IPS-18a (cell line): ENCODE results near the gene IRF8.

Experiments used
- H3K27ac ChIP-seq: one replicate; pipeline ENCODE4 v1.5.1; 2013; ENCODE audit warnings: low read length
- H3K27me3 ChIP-seq: one replicate; pipeline ENCODE4 v1.6.1; 2013; ENCODE audit warnings: mild to moderate bottlenecking, low read length; ENCODE audit not compliant: control insufficient read depth, insufficient read depth
- H3K36me3 ChIP-seq: one replicate; pipeline ENCODE4 v1.6.1; 2013; ENCODE audit warnings: low read depth, low read length; ENCODE audit not compliant: control insufficient read depth
- H3K4me1 ChIP-seq: one replicate; pipeline ENCODE4 v1.6.1; 2013; ENCODE audit warnings: low read depth, low read length; ENCODE audit not compliant: control insufficient read depth
- H3K4me3 ChIP-seq: one replicate; pipeline ENCODE4 v1.5.1; 2013; ENCODE audit warnings: low read length
- H3K9ac ChIP-seq: one replicate; pipeline ENCODE4 v1.6.1; 2013; ENCODE audit warnings: mild to moderate bottlenecking, low read length, moderate library complexity
- H3K9me3 ChIP-seq: one replicate; pipeline ENCODE4 v1.6.1; 2013; ENCODE audit warnings: low read depth, low read length; ENCODE audit not compliant: control insufficient read depth

IRF8 gene

GRCh38 chr16:85858984-85859817 is 39.8 kb upstream of the IRF8 start:
- no peaks in the 10 kb centered on the region for H3K4me1 ChIP-seq
- H3K9me3 ChIP-seq: no peaks in the 10 kb centered on the region
- no peak overlapping the region for H3K4me3 ChIP-seq
- H3K9ac ChIP-seq: no peak overlapping the region
- H3K27me3 ChIP-seq: no peaks in the 10 kb centered on the region
- no peak overlapping the region for H3K27ac ChIP-seq
- H3K36me3 ChIP-seq: no peaks in the 10 kb centered on the region

DNA sequence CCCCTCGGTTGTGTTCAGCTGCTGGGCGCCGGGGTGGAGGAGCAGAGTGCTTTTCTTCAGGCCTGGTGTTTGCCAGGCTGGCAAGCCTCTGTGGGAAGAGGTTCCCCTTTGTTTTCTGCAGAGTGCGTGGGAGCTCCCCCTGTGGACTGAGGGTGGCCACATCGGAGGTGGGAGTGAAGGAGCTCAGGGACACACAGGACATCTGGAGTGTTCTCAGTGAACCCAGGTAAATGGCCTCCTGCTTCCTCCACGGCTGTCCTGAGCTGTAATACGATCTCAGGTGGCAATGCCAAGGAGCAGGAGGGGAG is 39.2 kb upstream of the IRF8 start:
- Histone ChIP-seq H3K36me3 (no peaks in the 10 kb centered on the region), H3K27ac (no peak overlapping the region), H3K9ac (no peak overlapping the region), H3K27me3 (no peaks in the 10 kb centered on the region), H3K4me3 (no peak overlapping the region), H3K9me3 (no peaks in the 10 kb centered on the region), H3K4me1 (no peaks in the 10 kb centered on the region)

- no peak overlapping the region for H3K4me3 ChIP-seq
- no peaks in the 10 kb centered on the region for H3K4me1 ChIP-seq
- no peak overlapping the region for H3K27ac ChIP-seq
- H3K9me3 ChIP-seq: no peaks in the 10 kb centered on the region
- H3K9ac ChIP-seq: no peak overlapping the region
- H3K27me3 ChIP-seq: no peaks in the 10 kb centered on the region
- H3K36me3 ChIP-seq: no peaks in the 10 kb centered on the region
Observed at GRCh38 chr16:85860413-85861094, 38.4 kb upstream of the IRF8 start.

GRCh38 chr16:85861095-85861825 is 37.7 kb upstream of the IRF8 start:
- Histone ChIP-seq H3K4me3 (no peak overlapping the region), H3K27me3 (no peaks in the 10 kb centered on the region), H3K4me1 (no peaks in the 10 kb centered on the region), H3K9ac (no peak overlapping the region), H3K9me3 (no peaks in the 10 kb centered on the region), H3K36me3 (no peaks in the 10 kb centered on the region), H3K27ac (no peak overlapping the region)

DNA sequence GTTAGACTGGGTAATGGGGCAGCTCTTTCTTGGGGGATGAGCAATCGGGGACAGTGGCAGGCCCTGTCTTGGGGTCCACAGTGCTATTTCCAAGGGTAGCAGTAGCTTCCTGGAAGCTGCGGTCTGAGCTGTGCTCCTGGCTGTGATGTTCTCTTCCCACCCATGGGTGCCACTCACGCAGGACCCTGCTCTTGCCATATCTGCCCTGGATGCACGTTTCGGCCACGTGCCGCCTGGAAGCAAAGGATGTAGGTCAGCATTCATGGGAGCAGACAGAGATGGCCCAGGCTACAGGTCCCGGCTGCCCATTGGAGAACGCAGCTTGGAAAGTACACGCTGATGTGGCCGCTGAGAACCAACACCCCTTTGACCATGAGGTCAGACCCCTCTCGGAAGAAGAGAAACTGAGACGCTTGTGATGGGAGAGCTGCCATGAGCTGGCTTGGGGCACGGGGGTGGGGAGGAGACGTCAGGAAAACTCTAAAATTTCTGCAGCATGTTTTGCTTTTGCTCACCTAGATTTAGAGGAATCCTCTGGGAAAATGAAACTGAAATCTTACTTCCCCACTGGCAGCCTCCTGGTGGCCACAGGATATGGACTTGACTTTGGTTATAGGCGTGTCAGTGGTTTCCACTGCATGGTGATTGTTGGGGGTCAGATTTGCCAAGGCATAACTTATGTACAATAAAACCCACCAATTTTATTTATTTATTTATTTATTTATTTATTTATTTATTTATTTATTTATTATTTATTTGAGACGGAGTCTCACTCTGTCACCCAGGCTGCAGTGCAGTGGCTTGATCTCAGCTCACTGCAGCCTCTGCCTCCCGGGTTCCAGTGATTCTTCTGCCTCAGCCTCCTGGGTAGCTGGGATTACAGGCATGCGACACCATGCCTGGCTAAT is 36.2 kb upstream of the IRF8 start:
- Histone ChIP-seq H3K27me3 (no peaks in the 10 kb centered on the region), H3K9me3 (no peaks in the 10 kb centered on the region), H3K36me3 (no peaks in the 10 kb centered on the region), H3K27ac (no peak overlapping the region), H3K4me1 (no peaks in the 10 kb centered on the region), H3K4me3 (no peak overlapping the region), H3K9ac (no peak overlapping the region)

DNA sequence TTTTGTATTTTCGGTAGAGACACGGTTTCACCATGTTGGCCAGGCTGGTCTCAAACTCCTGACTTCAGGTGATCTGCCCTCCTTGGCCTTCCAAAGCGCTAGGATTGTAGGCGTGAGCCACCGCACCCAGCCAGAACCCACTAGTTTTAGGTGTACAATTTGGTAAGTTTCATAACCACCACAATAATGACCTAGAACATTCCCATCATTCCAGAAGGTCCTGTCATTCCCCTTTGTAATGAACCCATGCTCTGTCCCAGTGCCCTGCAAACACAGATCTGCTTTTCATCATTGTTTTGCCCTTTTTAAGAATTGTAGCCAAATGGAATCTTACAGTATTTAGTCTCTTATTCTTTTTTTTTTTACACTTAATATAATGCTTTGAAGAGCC is 35.6 kb upstream of the IRF8 start:
- Histone ChIP-seq H3K9ac (no peak overlapping the region), H3K4me1 (no peaks in the 10 kb centered on the region), H3K27me3 (no peaks in the 10 kb centered on the region), H3K27ac (no peak overlapping the region), H3K36me3 (no peaks in the 10 kb centered on the region), H3K4me3 (no peak overlapping the region), H3K9me3 (no peaks in the 10 kb centered on the region)

GRCh38 chr16:85864965-85865364 is 34.0 kb upstream of the IRF8 start:
- no peak overlapping the region for H3K27ac ChIP-seq
- H3K4me3 ChIP-seq: no peak overlapping the region
- H3K9ac ChIP-seq: no peak overlapping the region
- H3K27me3 ChIP-seq: no peaks in the 10 kb centered on the region
- no peaks in the 10 kb centered on the region for H3K36me3 ChIP-seq
- no peaks in the 10 kb centered on the region for H3K9me3 ChIP-seq
- peaks cover 4% of the 10 kb centered on the region for H3K4me1 ChIP-seq

GRCh38 chr16:85867189-85867588 is 31.8 kb upstream of the IRF8 start:
- Histone ChIP-seq H3K4me3 (no peak overlapping the region), H3K27me3 (no peaks in the 10 kb centered on the region), H3K4me1 (peaks cover 12% of the 10 kb centered on the region), H3K9ac (no peak overlapping the region), H3K27ac (no peak overlapping the region), H3K9me3 (no peaks in the 10 kb centered on the region), H3K36me3 (no peaks in the 10 kb centered on the region)

DNA sequence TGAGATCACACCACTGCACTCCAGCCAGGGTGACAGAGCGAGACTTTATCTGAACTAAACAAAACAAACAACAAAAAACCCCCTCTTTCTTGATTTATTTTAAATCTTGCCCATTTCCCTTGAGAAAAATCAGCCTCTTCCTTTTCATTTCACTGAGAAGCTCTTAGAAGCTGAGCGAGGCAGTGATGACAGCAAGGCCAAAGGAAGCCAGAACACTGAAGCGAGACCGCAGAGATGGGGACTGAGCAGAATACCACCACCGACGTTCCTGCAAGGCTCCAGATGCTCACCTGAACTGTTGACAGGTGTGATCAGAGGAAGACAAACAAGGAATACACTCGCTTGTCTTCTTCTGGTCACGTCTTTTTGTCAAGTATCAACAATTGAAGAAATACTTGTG is 30.5 kb upstream of the IRF8 start:
- no peaks in the 10 kb centered on the region for H3K9me3 ChIP-seq
- no peak overlapping the region for H3K9ac ChIP-seq
- H3K36me3 ChIP-seq: no peaks in the 10 kb centered on the region
- H3K4me3 ChIP-seq: no peak overlapping the region
- H3K4me1 ChIP-seq: peaks cover 15% of the 10 kb centered on the region
- no peaks in the 10 kb centered on the region for H3K27me3 ChIP-seq
- no peak overlapping the region for H3K27ac ChIP-seq

GRCh38 chr16:85869206-85869605 is 29.8 kb upstream of the IRF8 start:
- H3K9me3 ChIP-seq: no peaks in the 10 kb centered on the region
- no peaks in the 10 kb centered on the region for H3K36me3 ChIP-seq
- no peak overlapping the region for H3K27ac ChIP-seq
- H3K4me3 ChIP-seq: no peak overlapping the region
- no peaks in the 10 kb centered on the region for H3K27me3 ChIP-seq
- no peak overlapping the region for H3K9ac ChIP-seq
- H3K4me1 ChIP-seq: peaks cover 15% of the 10 kb centered on the region
